Keratinocyte (primary cell): ENCODE data around the gene SPAG16. TPM values are rescaled to one million over a fixed set of nuclear protein-coding genes. Genes with fewer than 3 reads are reported as not detected.

ENCODE experiments used
- DNase-seq: peaks from one replicate; pipeline ENCODE4 v3.0.0-alpha.2; 2011; ENCODE audit warnings: low read depth, missing footprints, low spot score
- FAIRE-seq: peaks from 2 replicates; lab custom pipeline; 2011; peaks lifted over from hg19 to GRCh38; lab: Jason Lieb, UNC
- H2AFZ ChIP-seq: 2 replicates; pipeline ENCODE4 v1.6.0; 2012; ENCODE audit warnings: low read length, control low read depth, inconsistent platforms; ENCODE audit not compliant: control insufficient read depth
- H3K27ac ChIP-seq: 2 replicates; pipeline ENCODE4 v1.5.1; 2011; ENCODE audit warnings: low read length; ENCODE audit not compliant: control insufficient read depth, insufficient read depth
- H3K27me3 ChIP-seq: 3 replicates; pipeline ENCODE4 v1.6.0; 2011; ENCODE audit warnings: low read length; ENCODE audit not compliant: control insufficient read depth, insufficient read depth; ENCODE audit errors: extremely low read depth
- H3K36me3 ChIP-seq, 2 experiments: 2 replicates in 1 of 2; 3 replicates in 1 of 2; pipeline ENCODE4 v1.5.1; 2011; ENCODE audit warnings: low read length in 2 of 2, mild to moderate bottlenecking in 1 of 2; ENCODE audit not compliant: control insufficient read depth in 2 of 2, insufficient read depth in 2 of 2; ENCODE audit errors: extremely low read depth in 1 of 2
- H3K4me1 ChIP-seq: 3 replicates; pipeline ENCODE4 v1.5.1; 2011; ENCODE audit warnings: low read length; ENCODE audit not compliant: control insufficient read depth, insufficient read depth; ENCODE audit errors: extremely low read depth
- H3K4me2 ChIP-seq: 3 replicates; pipeline ENCODE4 v1.6.0; 2011; ENCODE audit warnings: low read depth, low read length; ENCODE audit not compliant: control insufficient read depth, insufficient read depth; ENCODE audit errors: extremely low read depth
- H3K4me3 ChIP-seq, 3 experiments: fragments of 200-600 bp in 1 of 3; sonication (generic) in 1 of 3; 2 replicates in 2 of 3; 3 replicates in 1 of 3; pipeline ENCODE4 v1.5.1; 2011 to 2016; ENCODE audit warnings: low read length in 3 of 3, mild to moderate bottlenecking in 3 of 3, control low read depth in 2 of 3, inconsistent platforms in 1 of 3, low read depth in 1 of 3, mixed read lengths in 1 of 3, mixed run types in 1 of 3, moderate library complexity in 1 of 3; ENCODE audit not compliant: control insufficient read depth in 2 of 3, insufficient read depth in 2 of 3; ENCODE audit errors: extremely low read depth in 1 of 3
- H3K79me2 ChIP-seq: 2 replicates; pipeline ENCODE4 v1.6.0; 2012; ENCODE audit warnings: low read length; ENCODE audit not compliant: control insufficient read depth, insufficient read depth
- H3K9ac ChIP-seq: 3 replicates; pipeline ENCODE4 v1.6.0; 2011; ENCODE audit warnings: low read length; ENCODE audit not compliant: control insufficient read depth, insufficient read depth; ENCODE audit errors: extremely low read depth
- H3K9me1 ChIP-seq: 3 replicates; pipeline ENCODE4 v1.6.0; 2011; ENCODE audit warnings: low read length; ENCODE audit not compliant: control insufficient read depth, insufficient read depth; ENCODE audit errors: extremely low read depth
- H3K9me3 ChIP-seq: 2 replicates; pipeline ENCODE4 v1.5.1; 2012; ENCODE audit warnings: low read depth, low read length; ENCODE audit not compliant: control insufficient read depth
- H4K20me1 ChIP-seq: 3 replicates; pipeline ENCODE4 v1.6.0; 2011; ENCODE audit warnings: low read length; ENCODE audit not compliant: control insufficient read depth, insufficient read depth; ENCODE audit errors: extremely low read depth
- CTCF ChIP-seq, 3 experiments: IDR thresholded peaks in 1 of 3; conservative IDR thresholded peaks in 1 of 3; optimal IDR thresholded peaks in 1 of 3; 2 replicates in 2 of 3; 3 replicates in 1 of 3; pipeline versions ENCODE3 to v1.5.1; 2011; ENCODE audit warnings: low read length in 3 of 3, mild to moderate bottlenecking in 3 of 3, moderate library complexity in 2 of 3, control low read depth in 1 of 3, inconsistent platforms in 1 of 3; ENCODE audit not compliant: insufficient read depth in 2 of 3; ENCODE audit errors: extremely low read depth in 1 of 3
- EZH2 ChIP-seq: IDR thresholded peaks from one replicate; pipeline ENCODE4 v1.6.1; 2012; ENCODE audit warnings: inconsistent platforms, mild to moderate bottlenecking, low read length, moderate library complexity
- dilution Hi-C: fragments of 300-500 bp; cut with MboI; formaldehyde crosslinking; loops from one replicate; pipeline ENCODE4 v1.7.0; 2020; ENCODE audit warnings: low sequenced_read_pairs; ENCODE audit not compliant: extremely low pct_ligation_motif_present
- polyA plus RNA-seq, 5 experiments: library from polyadenylated mRNA; depleted of rRNA in 3 of 5; stranded (reverse) in 3 of 5; stranded (forward) in 1 of 5; unstranded in 1 of 5; fragments of >200 nt; gene quantifications; 1 replicate in 1 of 5; 2 replicates in 3 of 5; 3 replicates in 1 of 5; pipeline versions ENCODE4 v1.2.1 to v1.2.3, GENCODE V29; 2011 to 2012; ENCODE audit warnings: missing spikeins in 2 of 5, low read depth in 1 of 5, low replicate concordance in 1 of 5

Gene SPAG16
- polyA plus RNA-seq, 1 donor (not counting 4 experiments of a cell fraction or from before 2014, with no cell fraction given) = 19.6 TPM

DNA sequence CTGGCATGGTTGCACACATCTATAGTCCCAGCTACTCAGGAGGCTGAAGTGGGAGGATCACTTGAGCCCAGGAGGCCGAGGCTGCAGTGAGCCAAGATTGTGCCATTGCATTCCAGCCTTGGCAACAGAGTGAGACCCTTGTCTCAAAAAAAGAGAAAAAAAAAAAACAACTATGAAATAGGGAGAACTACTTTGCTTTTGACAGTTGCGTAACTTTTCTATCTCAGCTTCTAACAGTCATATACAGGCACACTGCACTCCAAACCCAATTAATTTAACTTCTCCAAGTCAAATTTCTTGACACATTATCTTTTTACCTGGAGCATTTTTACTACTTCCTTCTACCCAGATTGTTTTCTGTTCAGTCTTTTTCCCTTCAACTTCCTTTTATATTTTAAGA is 1102.5 kb downstream of the SPAG16 start:
- DNase-seq (no peak), FAIRE-seq (no peak)
- Histone ChIP-seq H3K4me2 (no peak overlapping the region), H3K4me1 (no peaks in the 10 kb centered on the region), H3K9me1 (no peaks in the 10 kb centered on the region), H3K27ac (no peak overlapping the region), H2AFZ (no peak overlapping the region), H3K9ac (no peak overlapping the region), H3K9me3 (no peaks in the 10 kb centered on the region), H3K79me2 (no peaks in the 10 kb centered on the region), H3K36me3 (no peaks in the 10 kb centered on the region), H3K4me3 (no peak overlapping the region), H4K20me1 (no peaks in the 10 kb centered on the region), H3K27me3 (no peaks in the 10 kb centered on the region)
- dilution Hi-C loops = no loop called here
- TF ChIP-seq EZH2 = no peak

DNA sequence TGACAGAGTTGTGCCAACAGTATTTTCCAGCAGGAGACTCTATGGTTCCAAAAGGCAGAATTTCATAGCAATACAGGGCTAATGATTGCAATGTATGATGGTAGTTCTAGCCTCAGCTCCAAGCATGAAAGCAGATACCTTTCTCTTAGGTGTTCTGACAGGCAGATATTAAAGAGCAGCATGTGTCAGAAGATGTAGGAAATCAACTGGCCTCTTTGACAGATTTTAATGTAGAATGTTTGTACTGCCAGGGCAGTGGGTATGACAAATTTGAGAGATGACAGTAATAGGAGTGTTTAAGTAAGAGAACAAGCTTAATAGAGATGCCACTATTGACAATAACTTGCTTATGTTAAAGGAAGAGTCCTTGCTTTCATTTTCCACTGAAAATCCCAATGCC is 1105.1 kb downstream of the SPAG16 start:
- no peaks in the 10 kb centered on the region for H3K9me1 ChIP-seq
- H3K9me3 ChIP-seq = no peaks in the 10 kb centered on the region
- no peak overlapping the region for H3K27ac ChIP-seq
- no peak overlapping the region for H3K9ac ChIP-seq
- H3K4me2 ChIP-seq = no peak overlapping the region
- H2AFZ ChIP-seq = no peak overlapping the region
- FAIRE-seq (no peak), DNase-seq (no peak)
- H3K79me2 ChIP-seq = no peaks in the 10 kb centered on the region
- TF ChIP-seq EZH2 (no peak), CTCF (optimal IDR thresholded peaks at IDR 0.05 in 1 of 3, IDR thresholded peaks at IDR 0.05 in 1 of 3, conservative IDR thresholded peaks at IDR 0.05 in 1 of 3; ENCODE audit: extremely low read depth in 1 of 3, insufficient read depth in 2 of 3, low read length in 3 of 3) (no peak)
- no peaks in the 10 kb centered on the region for H3K36me3 ChIP-seq
- dilution Hi-C loops = no loop called here
- no peaks in the 10 kb centered on the region for H3K27me3 ChIP-seq
- no peak overlapping the region for H3K4me3 ChIP-seq
- no peaks in the 10 kb centered on the region for H3K4me1 ChIP-seq
- no peaks in the 10 kb centered on the region for H4K20me1 ChIP-seq

DNA sequence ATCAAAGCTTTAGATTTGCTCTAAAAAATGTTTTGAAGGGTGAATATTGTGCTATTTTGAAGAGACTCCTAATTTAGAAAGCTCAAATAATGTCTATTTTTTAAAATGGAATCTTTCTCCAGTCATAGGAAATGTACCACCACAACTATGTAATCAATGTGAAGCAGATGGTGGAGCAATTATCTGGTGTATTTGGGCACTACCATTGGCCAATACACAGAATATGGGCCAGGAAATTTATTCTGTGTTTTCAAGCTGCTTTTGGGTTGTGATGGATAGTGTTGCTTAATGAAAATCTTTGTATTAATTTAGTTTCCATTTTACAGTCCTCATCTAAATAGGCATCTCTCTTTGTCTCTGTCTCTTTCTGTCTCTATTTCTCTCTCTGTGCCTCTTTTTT is 1109.5 kb downstream of the SPAG16 start:
- dilution Hi-C loops = no loop called here
- no peak for FAIRE-seq
- no peaks in the 10 kb centered on the region for H3K27me3 ChIP-seq

More for the DNA sequence above, 1109.5 kb downstream of the SPAG16 start:
- Histone ChIP-seq H2AFZ (no peak overlapping the region), H3K9ac (no peak overlapping the region), H3K4me3 (no peak overlapping the region), H3K27ac (no peak overlapping the region), H3K9me3 (no peaks in the 10 kb centered on the region), H3K36me3 (no peaks in the 10 kb centered on the region), H3K4me2 (no peak overlapping the region), H3K79me2 (no peaks in the 10 kb centered on the region), H3K9me1 (no peaks in the 10 kb centered on the region), H3K4me1 (no peaks in the 10 kb centered on the region), H4K20me1 (no peaks in the 10 kb centered on the region)
- no peak for DNase-seq
- TF ChIP-seq EZH2 (no peak), CTCF (optimal IDR thresholded peaks at IDR 0.05 in 1 of 3, IDR thresholded peaks at IDR 0.05 in 1 of 3, conservative IDR thresholded peaks at IDR 0.05 in 1 of 3; ENCODE audit: extremely low read depth in 1 of 3, insufficient read depth in 2 of 3, low read length in 3 of 3) (no peak)
